Chondrocyte (in vitro differentiated cells): ENCODE measurements around the gene PHF1. TPM values are rescaled to one million over a fixed set of nuclear protein-coding genes. Genes with fewer than 3 reads are reported as not detected.

ENCODE experiments used
- DNase-seq: peaks from one replicate; pipeline ENCODE4 v3.0.0; 2021; ENCODE audit warnings: mixed read lengths, low spot score
- H3K27ac Mint-ChIP-seq: one replicate; pipeline ENCODE4 v1.8.0; 2021; ENCODE audit warnings: mild to moderate bottlenecking, moderate library complexity, mixed read lengths; ENCODE audit not compliant: unreplicated experiment
- H3K27me3 Mint-ChIP-seq: 2 replicates; pipeline ENCODE4 v1.8.0; 2021; ENCODE audit warnings: low read depth, mixed read lengths
- H3K36me3 Mint-ChIP-seq: 2 replicates; pipeline ENCODE4 v1.8.0; 2021; ENCODE audit warnings: low read depth, mixed read lengths
- H3K4me1 Mint-ChIP-seq: 2 replicates; pipeline ENCODE4 v1.8.0; 2021; ENCODE audit warnings: low read depth, mild to moderate bottlenecking, mixed read lengths
- H3K4me3 Mint-ChIP-seq: one replicate; pipeline ENCODE4 v1.8.0; 2021; ENCODE audit warnings: mild to moderate bottlenecking, moderate library complexity, mixed read lengths; ENCODE audit not compliant: unreplicated experiment
- H3K9me3 Mint-ChIP-seq: 2 replicates; pipeline ENCODE4 v1.8.0; 2021; ENCODE audit warnings: low read depth, mixed read lengths
- total RNA-seq: library from RNA; stranded (reverse); gene quantifications from 3 replicates; pipeline ENCODE4 v1.2.1, GENCODE V29; 2021
- TF ChIP-seq, protein P1 (sequence below): fragments of 200-600 bp; sonication (generic); IDR thresholded peaks from 2 replicates; pipeline ENCODE4 v1.5.0; 2021; ENCODE audit warnings: antibody characterized with exemption, mild to moderate bottlenecking, moderate library complexity

PHF1 gene
- total RNA-seq, 1 donor from 2014 or later = 43.2 TPM

DNA sequence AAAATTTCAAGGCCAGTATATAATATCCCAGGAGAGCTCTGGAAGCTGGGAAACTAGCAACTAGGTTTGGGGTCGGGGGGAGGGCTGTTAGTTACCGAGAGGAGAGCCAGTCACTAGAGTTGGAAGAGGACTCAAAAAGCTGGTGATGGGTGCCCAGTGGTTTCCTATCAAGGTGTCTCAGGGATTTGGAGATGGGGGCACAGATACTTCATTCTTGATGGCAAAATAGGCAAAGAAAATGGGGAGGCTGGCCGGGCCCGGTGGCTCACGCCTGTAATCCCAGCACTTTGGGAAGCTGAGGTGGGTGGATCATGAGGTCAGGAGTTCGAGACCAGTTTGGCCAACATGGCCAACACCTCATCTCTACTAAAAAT is 805 bp downstream of the PHF1 start:
- Mint-ChIP-seq H3K9me3 (no peaks in the 10 kb centered on the region), H3K4me3 (peak overlapping the region; percentile 78), H3K27me3 (no peaks in the 10 kb centered on the region), H3K27ac (peak overlapping the region; percentile 76), H3K4me1 (peaks cover 43% of the 10 kb centered on the region), H3K36me3 (peaks cover 12% of the 10 kb centered on the region)
- no peak for DNase-seq
- TF ChIP-seq, protein P1, sequence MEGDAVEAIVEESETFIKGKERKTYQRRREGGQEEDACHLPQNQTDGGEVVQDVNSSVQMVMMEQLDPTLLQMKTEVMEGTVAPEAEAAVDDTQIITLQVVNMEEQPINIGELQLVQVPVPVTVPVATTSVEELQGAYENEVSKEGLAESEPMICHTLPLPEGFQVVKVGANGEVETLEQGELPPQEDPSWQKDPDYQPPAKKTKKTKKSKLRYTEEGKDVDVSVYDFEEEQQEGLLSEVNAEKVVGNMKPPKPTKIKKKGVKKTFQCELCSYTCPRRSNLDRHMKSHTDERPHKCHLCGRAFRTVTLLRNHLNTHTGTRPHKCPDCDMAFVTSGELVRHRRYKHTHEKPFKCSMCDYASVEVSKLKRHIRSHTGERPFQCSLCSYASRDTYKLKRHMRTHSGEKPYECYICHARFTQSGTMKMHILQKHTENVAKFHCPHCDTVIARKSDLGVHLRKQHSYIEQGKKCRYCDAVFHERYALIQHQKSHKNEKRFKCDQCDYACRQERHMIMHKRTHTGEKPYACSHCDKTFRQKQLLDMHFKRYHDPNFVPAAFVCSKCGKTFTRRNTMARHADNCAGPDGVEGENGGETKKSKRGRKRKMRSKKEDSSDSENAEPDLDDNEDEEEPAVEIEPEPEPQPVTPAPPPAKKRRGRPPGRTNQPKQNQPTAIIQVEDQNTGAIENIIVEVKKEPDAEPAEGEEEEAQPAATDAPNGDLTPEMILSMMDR = no peak

DNA sequence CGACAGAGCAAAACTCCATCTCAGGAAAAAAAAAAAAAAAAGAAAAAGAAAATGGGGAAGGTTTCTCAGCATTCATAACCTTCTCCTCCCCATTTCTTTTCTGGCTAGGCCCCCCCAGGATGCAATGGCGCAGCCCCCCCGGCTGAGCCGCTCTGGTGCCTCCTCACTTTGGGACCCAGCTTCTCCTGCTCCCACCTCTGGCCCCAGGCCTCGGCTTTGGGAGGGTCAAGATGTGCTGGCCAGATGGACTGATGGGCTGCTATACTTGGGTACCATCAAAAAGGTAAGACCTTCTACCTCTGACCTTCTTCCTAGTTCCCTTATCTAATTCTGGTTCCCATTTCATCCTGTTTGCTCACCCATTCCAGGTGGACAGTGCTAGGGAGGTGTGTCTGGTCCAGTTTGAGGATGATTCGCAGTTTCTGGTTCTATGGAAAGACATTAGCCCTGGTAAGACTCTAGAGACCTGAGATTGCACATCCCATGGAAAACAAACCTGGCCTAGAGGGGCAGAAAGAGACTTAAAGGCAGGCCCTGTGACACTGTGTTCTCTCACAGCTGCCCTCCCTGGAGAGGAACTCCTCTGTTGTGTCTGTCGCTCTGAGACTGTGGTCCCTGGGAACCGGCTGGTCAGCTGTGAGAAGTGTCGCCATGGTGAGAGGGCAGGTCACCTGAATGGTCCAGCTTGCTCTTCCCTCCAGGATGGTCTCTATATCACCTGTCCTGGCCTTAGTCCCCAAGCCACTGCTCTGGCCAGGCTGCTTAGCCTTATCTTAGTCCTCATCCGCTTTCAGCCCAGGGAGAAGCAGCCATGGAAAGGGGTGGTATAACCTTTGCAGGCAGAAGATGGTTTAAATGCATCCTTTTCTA is 1.6 kb downstream of the PHF1 start:
- TF ChIP-seq, protein P1 = no peak
- Mint-ChIP-seq H3K4me1 (peaks cover 50% of the 10 kb centered on the region), H3K4me3 (peak overlapping the region; percentile 78), H3K9me3 (no peaks in the 10 kb centered on the region), H3K27me3 (no peaks in the 10 kb centered on the region), H3K27ac (no peak overlapping the region), H3K36me3 (peaks cover 12% of the 10 kb centered on the region)
- DNase-seq = no peak

DNA sequence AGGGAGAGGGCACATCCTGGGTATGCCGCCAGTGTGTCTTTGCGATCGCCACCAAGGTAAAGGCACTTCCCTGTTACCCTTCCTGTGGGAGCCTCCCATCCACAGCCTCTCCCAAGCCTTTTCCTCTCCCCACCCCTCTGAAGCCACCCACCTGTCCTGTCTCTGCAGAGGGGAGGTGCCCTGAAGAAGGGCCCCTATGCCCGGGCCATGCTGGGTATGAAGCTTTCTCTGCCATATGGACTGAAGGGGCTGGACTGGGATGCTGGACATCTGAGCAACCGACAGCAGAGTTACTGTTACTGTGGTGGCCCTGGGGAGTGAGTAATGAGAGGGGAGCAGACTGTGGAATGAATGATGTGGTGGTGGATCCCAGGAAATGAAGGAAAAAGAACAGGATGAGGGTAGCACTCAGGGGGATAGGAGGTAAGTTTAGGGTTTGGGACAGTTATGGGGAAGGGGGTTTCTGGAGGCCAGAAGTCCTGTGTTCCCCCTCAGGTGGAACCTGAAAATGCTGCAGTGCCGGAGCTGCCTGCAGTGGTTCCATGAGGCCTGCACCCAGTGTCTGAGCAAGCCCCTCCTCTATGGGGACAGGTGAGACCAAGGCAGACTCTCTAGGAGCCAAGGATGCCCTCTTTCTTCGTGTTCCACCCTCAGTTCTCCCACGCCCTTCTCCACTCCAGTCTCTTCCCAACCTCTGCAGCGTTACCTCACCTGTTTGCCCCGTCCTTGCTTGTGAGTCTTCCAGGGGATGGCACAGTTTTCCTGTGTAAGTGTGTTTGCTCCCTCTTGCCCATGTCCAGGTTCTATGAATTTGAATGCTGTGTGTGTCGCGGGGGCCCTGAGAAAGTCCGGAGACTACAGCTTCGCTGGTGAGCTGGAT is 2.7 kb downstream of the PHF1 start:
- Mint-ChIP-seq H3K27me3 (no peaks in the 10 kb centered on the region), H3K27ac (peak overlapping the region; percentile 27), H3K9me3 (no peaks in the 10 kb centered on the region), H3K4me3 (no peak overlapping the region), H3K36me3 (peaks cover 12% of the 10 kb centered on the region), H3K4me1 (peaks cover 55% of the 10 kb centered on the region)
- TF ChIP-seq, protein P1 = no peak
- no peak for DNase-seq

DNA sequence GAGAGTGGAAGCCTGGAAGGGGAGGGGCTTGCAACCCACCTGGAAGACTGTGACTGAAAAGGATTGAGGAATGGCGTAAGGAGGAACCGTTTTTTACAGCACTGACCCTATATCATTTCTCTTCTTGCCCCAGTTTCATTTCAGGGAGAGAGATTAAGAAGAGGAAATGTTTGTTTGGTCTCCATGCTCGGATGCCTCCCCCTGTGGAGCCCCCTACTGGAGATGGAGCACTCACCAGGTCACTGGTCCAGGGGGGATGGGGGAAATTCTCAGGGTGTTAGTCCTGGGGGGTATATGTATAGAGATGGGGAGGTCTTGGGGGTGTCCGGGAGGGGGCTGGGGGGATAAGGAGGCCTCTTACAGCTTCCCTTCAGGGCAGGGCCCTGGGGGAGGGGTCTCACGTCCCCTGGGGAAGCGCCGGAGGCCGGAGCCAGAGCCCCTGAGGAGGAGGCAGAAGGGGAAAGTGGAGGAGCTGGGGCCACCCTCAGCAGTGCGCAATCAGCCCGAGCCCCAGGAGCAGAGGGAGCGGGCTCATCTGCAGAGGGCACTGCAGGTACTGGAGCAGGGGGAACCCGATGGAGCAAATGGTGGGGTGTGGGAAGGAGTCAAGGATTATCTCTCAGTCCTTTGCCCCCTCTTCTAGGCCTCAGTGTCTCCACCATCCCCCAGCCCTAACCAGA is 3.9 kb downstream of the PHF1 start:
- TF ChIP-seq, protein P1 = peak; percentile 67
- Mint-ChIP-seq H3K4me1 (peaks cover 67% of the 10 kb centered on the region), H3K36me3 (peaks cover 12% of the 10 kb centered on the region), H3K27ac (peak overlapping the region; percentile 49), H3K4me3 (no peak overlapping the region), H3K9me3 (no peaks in the 10 kb centered on the region), H3K27me3 (no peaks in the 10 kb centered on the region)
- no peak for DNase-seq

DNA sequence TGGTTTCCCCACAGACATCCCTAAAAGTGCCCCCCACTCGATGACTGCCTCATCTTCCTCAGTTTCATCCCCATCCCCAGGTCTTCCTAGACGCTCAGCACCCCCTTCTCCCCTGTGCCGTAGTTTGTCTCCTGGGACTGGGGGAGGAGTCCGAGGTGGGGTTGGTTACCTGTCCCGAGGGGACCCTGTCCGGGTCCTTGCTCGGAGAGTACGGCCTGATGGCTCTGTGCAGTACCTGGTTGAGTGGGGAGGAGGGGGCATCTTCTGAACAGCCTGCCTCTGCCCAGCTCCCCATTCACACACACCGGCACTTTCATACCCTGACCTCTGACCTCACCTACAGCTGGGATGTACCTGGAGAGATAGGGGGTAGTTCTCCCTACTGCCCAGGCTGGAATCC is 5.0 kb downstream of the PHF1 start:
- H3K4me1 Mint-ChIP-seq = peaks cover 68% of the 10 kb centered on the region

More for the DNA sequence above, 5.0 kb downstream of the PHF1 start:
- peak overlapping the region; percentile 99 for H3K27ac Mint-ChIP-seq
- peak overlapping the region; percentile 26 for H3K4me3 Mint-ChIP-seq
- no peak for DNase-seq
- H3K9me3 Mint-ChIP-seq = no peaks in the 10 kb centered on the region
- TF ChIP-seq, protein P1 = no peak
- H3K27me3 Mint-ChIP-seq = no peaks in the 10 kb centered on the region
- H3K36me3 Mint-ChIP-seq = peaks cover 12% of the 10 kb centered on the region
